HL-60/S4 treated with retinoic acid at 250 ng/mL for 4 days and 3 days (cell line): Measurements from ENCODE around the gene ZNF146.
"Not testable (repeated sequence)": the region's sequence is repeated elsewhere in the genome, so short reads cannot be mapped to it uniquely, and the experiment has no call there.

Experiments
- in situ Hi-C: fragments of 300-500 bp; cut with MboI; formaldehyde crosslinking; loops from 2 replicates; pipeline ENCODE4 v1.7.0; 2022; ENCODE audit warnings: low sequenced_read_pairs

Gene ZNF146

DNA sequence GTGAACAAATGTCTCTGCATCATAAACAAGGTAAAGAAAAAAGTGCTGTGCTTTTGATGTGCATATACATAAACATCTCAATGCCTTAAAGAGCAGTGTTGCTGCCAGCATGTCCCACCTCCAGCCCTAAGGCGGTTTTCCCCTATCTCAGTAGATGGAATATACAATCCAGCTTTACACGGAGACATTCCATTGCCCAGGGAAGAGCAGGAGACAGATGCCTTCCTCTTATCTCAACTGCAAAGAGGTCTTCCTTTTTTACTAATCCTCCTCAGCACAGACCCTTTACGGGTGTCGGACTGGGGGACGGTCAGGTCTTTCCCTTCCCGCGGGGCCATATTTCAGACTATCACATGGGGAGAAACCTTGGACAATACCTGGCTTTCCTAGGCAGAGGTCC lies 18.7 kb downstream of the ZNF146 start:
- in situ Hi-C loops: not testable (repeated sequence)

DNA sequence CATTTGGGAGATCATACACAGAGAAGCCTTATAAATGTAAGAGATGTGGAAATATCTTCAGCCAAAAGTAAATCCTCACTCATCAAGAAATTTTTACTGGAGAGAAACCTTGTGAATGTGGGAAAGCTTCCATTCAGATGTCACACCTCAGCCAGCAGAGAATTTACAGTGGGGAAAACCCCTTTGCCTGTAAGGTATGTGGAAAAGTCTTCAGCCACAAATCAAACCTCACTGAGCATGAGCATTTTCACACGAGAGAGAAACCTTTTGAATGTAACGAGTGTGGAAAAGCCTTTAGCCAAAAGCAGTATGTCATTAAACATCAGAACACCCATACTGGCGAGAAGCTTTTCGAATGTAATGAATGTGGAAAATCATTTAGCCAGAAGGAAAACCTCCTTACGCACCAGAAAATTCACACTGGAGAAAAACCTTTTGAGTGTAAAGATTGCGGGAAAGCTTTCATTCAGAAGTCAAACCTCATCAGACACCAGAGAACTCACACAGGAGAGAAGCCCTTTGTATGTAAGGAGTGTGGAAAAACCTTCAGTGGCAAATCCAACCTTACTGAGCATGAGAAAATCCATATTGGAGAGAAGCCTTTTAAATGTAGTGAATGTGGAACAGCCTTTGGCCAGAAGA lies 21.5 kb downstream of the ZNF146 start:
- in situ Hi-C loops: no loop called here

DNA sequence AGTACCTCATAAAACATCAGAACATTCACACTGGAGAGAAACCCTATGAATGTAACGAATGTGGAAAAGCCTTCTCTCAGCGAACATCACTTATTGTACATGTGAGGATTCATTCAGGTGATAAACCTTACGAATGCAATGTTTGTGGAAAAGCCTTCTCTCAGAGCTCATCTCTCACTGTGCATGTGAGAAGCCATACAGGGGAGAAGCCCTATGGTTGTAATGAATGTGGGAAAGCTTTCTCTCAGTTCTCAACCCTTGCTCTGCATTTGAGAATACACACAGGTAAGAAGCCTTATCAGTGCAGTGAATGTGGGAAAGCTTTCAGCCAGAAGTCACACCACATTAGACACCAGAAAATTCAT lies 22.0 kb downstream of the ZNF146 start:
- in situ Hi-C loops: no loop called here

DNA sequence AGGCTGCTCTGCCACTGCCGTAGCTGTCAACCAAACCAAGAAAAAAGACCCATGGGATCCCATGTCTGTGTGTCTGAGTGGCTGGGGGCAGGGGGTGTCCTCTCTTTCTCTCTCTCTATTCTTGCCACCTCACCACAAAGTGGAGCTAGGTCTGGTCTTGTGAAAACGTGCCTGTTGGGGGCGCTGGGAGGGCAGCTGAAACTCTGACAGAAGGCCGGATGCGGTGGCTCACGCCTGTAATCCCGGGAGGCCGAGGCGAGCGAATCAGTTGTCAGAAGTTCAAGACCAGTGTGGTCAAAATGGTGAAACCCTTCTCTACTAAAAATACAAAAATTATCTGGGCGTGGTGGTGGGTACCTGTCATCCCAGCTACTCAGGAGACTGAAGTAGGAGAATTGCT lies 29.2 kb downstream of the ZNF146 start:
- in situ Hi-C loops: no loop called here

DNA sequence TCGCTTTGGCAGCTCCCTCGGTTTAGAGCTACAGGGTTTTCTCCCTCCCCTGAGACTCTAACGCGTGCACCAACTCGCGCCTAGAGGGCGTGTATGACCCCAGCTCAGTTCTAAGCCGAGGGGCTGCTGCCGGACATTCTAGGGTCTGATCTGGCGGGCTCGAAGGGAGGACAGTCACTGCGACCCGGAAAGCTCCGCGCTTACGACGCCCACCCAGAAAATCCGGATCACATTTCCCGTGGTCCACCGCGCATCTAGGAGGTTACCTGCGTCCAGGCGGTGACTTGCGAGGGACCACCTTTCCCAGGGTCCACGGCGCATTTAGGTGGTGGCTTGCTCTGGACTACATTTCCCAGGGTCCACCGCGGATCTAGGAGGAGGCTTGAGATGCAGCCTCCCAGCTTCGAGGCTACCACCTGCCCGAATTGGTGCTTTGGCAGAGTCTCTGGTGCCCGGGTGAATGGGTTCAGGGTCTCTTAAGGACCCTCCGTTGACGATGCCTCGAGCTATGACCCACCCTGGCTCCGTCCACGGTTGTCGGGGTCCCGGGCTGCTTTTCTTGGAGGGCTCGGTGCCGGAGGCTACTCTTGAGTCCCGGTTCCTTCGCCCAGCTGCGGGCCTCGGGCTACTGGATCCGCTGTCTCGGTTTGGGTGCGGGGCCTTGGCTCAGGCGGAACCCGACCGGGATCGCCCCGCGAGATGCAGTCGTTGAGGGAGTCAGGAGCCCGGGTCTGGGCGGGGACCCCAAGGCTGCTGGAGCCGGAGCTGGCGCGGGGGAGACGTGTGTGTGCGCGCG lies 30.5 kb downstream of the ZNF146 start:
- in situ Hi-C loops: no loop called here

DNA sequence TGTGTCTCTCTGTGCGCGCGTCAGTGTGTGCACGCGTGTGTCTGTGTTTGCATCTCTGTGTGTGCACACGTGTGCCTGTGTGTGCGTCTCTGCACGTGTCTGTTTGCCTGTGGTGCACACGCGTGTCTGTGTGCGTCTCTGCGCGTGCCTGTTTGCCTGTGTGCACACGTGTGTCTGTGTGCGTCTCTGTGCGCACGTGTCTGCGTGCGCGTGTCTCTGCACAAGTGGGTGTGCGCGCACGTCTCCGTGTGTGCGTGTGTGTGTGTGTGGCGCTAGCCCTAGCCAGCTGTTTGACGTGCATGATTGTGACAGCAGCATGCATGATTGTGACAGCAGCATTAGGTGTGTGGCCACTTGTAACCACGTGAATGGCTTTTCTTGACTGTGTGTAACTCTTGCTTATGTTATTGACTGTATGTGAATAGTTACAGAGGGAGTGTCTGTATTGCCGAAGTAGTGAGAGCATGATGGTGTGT lies 31.1 kb downstream of the ZNF146 start:
- in situ Hi-C loops: no loop called here

DNA sequence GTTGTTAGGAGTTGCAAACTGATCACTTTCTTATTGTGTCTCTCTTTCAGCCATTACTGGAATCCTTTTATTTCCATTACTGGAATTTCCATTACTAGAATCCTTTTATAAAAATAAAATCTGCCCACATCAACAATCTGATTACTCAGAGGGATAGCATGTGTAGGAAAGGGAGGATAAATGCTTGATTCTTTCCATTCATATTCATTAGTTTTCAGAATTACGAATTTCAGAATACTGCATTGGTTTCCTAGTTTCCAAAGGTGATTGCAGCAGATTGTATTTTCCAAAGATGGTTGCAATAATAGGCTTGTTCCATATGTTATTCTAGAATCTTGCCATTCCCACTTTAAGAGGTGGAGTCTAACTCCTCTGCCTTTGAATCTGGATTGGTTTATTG lies 37.1 kb downstream of the ZNF146 start:
- in situ Hi-C loops: no loop called here

DNA sequence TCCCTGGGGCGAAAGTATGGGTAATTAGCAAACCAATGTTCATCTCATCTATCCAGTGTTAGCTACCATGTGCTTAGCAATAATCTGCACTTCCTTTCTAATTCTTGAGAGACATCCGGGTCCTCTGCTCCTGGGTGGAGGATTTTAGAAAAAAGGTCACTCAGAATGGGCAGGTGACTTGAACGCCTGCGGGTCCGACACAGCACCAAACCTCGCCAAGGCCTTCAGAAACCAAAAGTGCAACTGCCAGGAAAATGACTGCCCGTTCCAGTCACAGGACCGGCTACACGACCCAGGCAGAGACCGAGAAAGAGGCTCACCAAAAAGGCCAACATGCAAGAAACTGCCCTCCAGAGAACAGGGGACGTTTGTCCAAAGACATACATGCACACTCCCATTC lies 39.9 kb downstream of the ZNF146 start:
- in situ Hi-C loops: no loop called here

DNA sequence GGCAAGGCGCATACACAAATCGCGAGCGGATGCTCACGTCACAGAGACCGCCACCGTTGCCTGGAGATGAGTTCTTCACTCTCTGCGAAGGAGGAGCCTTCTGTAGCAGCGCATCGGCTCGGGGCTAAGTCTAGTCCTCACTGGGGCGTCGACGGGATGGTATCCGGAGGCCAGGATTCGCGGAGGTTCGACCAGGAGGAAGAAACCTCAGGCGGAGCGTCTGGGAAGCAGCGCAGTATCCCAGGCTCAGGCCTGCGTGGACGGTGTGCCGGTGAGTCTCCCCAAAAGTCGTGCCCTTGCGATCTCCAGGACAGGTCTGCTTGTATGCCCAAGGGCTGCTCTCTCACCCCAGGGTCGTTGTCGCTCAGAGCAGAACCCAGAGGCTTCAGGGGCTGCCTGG lies 40.4 kb downstream of the ZNF146 start:
- in situ Hi-C loops: no loop called here

DNA sequence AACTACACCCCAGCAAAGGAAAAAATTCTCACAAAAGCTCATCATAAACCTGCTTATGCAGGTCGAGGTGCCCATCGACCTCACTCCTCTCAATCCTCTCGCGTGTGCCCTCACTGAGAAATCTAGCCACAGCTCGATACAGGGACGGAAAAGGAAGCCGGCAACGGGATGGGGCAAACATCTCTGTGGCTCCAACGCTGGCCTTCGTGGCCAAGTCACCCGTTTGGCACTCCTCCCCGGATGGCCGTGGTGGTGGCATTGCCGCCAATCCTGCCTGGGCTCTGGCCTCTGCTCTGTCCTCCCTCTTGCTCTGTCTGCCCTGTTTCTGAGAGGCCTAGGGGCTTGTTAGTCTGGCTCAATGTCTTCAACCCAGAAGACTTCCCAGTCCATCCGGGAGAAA lies 41.2 kb downstream of the ZNF146 start:
- in situ Hi-C loops: no loop called here

DNA sequence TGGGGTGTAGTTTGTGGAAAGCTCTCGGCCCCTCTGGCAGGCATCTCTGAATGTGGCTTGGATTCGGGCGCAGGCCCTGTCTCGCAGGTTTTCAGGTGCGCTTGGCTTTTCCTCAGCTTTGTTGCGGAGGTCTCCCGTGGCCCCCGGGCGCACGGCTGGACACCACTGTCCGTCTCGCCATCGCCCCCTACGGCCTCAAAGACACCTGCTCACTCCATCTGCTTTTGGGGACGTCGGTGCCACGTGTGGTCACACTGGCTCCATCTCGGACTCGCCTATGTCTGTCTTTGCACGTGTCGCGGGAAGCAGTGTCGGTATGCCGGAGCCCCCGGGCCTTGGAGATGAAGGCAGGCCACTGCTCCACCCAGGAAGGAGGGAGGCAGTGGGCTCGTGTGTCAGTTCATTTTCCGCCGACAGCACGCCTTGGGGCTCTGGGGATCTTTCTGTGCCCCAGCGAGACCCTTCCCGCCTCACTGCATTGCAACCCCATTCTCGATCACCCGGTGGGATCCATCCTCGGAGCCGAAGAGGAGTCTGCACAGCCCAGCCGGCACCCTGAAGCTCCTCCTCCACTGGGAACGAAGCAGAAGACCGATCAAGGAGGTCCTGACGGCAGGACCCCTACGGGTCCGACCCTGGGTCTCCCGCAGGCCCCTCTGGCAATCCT lies 42.1 kb downstream of the ZNF146 start:
- in situ Hi-C loops: no loop called here

DNA sequence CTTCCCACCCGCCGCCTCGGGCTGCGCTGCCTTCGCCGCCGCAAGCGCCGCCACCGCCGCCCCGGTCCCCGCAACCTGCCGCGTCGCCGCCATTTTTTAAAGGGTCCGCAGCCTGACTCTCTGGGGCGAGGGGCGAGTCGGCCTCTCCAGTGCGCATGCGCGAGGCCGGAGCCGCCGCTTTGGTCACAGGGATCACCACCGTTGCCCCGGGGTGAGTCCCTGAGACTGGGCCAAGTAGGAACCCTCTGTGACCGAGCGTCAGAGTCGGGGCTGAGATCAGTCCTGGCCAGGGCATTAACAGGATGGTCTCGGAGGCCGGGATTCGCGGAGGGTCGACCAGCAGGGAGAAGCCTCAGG lies 42.6 kb downstream of the ZNF146 start:
- in situ Hi-C loops: no loop called here

DNA sequence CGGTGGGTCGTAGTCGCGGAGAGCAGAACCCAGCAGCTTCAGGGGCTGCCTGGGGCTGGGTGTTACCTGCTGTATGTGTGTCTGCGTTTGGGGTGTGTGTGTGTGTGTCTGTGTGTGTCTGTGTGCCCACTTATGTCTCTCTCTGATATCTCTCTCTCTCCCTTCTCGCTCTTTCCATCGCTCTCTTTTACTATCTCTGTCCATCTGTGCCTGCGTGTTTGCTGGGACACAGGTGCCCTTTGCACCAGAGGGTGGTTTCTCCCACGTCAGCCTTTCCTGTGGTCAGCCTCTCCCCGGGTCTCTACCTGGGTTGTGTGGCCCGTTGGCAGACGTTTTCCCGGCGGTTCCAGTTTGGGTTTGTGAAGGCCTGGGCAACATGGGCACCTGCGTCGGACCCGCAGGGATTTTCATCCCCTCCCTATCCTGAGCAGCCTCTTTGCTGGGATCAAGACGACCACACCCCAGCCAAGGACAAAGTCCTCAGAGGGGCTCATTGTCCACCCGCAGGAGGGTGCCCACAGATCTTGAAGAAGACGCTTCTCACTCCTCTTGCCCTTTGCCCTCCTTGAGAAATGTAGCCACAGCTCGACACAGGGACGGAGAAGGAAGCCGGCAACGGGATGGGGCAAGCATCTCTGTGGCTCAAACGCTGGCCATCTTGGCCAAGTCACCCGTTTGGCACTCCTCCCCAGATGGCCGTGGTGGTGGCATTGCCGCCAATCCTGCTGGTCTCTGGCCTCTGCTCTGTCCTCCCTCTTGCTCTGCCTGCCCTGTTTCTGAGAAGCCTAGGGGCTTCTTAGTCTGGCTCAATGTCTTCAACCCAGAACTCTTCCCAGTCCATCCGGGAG lies 43.3 kb downstream of the ZNF146 start:
- in situ Hi-C loops: no loop called here

DNA sequence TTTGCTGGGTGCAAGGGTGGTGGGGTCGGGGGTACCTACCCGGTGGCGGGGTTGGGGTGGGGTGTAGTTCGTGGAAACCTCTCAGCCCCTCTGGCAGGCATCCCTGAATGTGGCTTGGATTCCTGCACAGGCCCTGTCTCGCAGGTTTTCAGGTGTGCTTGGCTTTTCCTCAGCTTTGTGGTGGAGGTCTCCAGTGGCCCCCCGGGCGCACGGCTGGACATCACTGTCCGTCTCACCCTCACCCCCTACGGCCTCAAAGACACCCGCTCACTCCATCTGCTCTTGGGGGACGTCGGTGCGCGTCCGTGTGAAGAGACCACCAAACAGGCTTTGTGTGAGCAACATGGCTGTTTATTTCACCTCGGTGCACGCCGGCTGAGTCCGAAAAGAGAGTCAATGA lies 44.3 kb downstream of the ZNF146 start:
- in situ Hi-C loops: no loop called here

DNA sequence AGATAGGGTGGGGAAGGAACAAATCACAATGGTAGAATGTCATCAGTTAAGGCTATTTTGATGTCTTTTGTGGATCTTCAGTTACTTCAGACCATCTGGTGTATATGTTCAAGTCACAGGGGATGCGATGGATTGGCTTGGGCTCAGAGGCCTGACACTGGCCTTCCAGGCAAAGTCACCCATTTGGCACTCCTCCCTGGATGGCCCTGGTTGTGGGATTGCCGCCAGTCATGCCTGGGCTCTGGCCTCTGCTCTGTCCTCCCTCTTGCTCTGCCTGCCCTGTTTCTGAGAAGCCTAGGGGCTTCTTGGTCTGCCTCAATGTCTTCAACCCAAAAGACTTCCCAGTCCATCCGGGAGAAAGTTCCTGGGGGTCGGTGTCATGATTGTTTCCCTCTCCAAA lies 50.2 kb downstream of the ZNF146 start:
- in situ Hi-C loops: no loop called here

DNA sequence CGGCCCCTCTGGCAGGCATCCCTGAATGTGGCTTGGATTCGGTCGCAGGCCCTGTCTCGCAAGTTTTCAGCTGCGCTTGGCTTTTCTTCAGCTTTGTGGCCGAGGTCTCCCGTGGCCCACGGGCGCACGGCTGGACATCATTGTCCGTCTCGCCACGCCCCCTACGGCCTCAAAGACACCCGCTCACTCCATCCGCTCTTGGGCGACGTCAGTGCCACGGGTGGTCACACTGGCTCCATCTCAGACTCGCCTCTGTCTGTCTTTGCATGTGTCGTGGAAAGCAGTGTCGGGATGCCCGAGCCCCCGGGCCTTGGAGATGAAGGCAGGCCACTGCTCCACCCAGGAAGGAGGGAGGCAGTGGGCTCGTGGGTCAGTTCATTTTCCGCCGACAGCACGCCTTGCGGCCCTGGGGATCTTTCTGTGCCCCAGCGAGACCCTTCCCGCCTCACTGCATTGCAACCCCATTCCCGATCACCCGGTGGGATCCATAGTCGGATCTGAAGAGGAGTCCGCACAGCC lies 51.0 kb downstream of the ZNF146 start:
- in situ Hi-C loops: no loop called here

DNA sequence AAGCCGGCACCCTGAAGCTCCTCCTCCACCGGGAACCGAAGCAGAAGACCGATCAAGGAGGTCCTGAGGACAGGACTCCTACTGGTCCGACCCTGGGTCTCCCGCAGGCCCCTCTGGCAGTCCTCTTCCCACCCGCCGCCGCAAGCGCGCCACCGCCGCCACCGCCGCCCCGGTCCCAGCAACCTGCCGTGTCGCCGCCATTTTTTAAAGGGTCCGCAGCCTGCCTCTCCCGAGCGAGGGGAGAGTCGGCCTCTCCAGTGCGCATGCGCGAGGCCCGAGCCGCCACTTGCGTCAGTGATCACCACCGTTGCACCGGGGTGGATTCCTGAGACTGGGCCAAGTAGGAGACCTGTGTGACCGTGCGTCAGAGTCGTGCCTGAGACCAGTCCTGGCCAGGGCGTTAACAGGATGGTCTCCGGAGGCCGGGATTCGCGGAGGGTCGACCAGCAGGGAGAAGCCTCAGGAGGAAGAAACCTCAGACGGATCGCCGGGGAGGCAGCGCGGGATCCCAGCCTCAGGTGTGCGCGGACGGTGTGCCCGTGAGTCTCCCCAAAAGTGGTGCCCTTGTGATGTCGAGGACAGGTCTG lies 51.6 kb downstream of the ZNF146 start:
- in situ Hi-C loops: no loop called here

DNA sequence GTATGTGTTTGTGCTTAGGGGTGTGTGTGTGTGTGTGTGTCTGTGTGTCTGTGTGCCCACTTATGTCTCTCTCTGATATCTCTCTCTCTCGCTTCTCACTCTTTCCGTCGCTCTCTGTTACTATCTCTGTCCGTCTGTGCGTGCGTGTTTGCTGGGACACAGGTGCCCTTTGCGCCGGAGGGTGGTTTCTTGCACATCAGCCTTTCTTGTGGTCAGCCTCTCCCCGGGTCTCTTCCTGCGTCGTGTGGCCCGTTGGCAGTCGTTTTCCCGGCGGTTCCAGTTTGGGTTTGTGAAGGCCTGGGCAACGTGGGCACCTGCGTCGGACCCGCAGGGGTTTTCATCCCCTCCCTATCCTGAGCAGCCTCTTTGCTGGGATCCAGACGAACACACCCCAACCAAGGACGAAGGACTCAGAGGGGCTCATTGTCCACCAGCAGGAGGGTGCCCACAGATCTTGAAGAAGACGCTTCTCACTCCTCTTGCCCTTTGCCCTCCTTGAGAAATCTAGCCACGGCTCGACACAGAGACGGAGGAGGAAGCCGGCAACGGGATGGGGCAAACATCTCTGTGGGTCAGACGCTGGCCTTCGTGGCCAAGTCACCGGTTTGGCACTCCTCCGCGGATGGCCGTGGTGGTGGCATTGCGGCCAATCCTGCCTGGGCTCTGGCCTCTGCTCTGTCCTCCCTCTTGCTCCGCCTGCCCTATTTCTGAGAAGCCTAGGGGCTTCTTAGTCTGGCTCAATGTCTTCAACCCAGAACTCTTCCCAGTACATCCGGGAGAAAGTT lies 52.3 kb downstream of the ZNF146 start:
- in situ Hi-C loops: no loop called here

DNA sequence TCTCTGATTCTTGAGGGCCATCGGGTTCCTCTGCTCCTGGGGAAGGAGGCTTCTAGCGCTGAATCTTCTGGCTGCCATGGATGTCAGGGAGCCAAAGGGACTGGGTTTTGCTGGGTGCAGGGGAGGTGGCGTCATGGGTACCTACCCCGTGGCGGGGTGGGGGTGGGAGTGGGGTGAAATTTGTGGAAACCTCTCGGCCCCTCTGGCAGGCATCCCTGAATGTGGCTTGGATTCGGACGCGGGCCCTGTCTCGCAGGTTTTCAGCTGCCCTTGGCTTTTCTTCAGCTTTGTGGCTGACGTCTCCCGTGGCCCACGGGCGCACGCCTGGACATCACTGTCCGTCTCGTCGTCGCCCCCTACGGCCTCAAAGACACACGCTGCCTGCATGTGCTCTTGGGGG lies 53.2 kb downstream of the ZNF146 start:
- in situ Hi-C loops: not testable (repeated sequence)

DNA sequence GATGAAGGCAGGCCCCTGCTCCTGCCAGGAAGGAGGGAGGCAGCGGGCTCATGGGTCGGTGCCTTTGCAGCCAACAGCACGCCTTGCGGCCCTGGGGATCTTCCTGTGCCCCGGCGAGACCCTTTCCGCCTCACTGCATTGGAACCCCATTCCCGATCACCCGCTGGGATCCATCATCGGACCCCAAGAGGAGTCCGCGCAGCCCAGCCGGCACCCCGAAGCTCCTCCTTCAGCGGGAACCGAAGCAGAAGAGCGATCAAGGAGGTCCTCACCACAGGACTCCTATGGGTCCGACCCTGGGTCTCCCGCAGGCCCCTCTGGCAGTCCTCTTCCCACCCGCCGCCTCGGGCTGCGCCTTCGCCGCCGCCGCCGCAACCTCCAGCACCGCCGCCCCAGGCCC lies 53.7 kb downstream of the ZNF146 start:
- in situ Hi-C loops: not testable (repeated sequence)
